ENCODE measurements around the gene SLC48A1. TPM values are rescaled to one million over a fixed set of nuclear protein-coding genes. Genes with fewer than 3 reads are reported as not detected.

SLC48A1 gene
- total and polyA plus RNA-seq, 4 donors: 6.1 to 15.4 (median 9.3) TPM

DNA sequence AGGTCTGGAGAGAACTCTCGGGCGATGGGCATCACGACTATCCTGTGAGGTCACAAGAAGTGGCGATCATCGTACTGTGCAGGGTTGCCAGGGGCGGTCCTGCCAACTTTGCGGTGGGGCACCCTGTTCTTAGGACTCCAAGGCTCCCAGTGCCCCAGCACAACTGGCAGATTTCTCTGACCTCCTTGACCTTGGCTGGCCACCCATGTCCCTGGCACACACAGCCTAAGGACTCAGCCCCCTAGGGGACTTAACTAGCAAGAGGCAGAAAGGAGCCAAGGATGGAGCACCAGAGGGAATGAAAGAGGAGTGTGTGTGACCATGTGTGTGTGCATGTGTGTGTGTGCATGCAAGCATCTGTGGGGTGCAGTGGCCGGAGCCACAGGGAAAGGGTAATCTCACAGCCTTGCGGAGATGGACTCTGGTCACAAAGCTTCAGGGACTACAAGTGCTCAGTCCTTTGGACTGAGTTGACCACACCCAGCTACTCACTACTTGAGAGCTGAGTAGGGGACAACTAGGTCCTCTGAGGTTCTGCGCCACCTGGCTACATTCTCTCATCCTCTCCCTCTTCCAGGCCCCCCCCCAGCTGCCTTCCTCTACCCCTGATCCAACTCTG, 13.7 kb downstream of the SLC48A1 start:
- no peak for TF ChIP-seq FOXA2 (IDR thresholded peaks at IDR 0.05)
- no peak for TF ChIP-seq REST (IDR thresholded peaks at IDR 0.05)
- no peak for TF ChIP-seq GABPA (IDR thresholded peaks at IDR 0.05 in 1 of 2, conservative IDR thresholded peaks at IDR 0.05 in 1 of 2)
- TF ChIP-seq EGR1 (IDR thresholded peaks at IDR 0.05; ENCODE audit: low read depth in 2 of 2): no peak
- DNase-seq (ENCODE audit: low spot score): no peak
- peaks cover 3 to 44% (median 4%) of the 10 kb centered on the region in 4 donors for H3K36me3 ChIP-seq (ENCODE audit: control insufficient read depth in 4 of 4, insufficient read depth in 3 of 4, low read depth in 1 of 4, low read length in 3 of 4)
- H3K27me3 ChIP-seq (ENCODE audit: control insufficient read depth in 4 of 4, insufficient read depth in 4 of 4, low read length in 3 of 4): no peaks in the 10 kb centered on the region
- H3K27ac ChIP-seq (ENCODE audit: low read depth in 1 of 2, low read length in 2 of 2): no peak overlapping the region
- no peak overlapping the region for H3K9ac ChIP-seq (ENCODE audit: low read depth in 1 of 2, low read length in 2 of 2)
- H3K4me3 ChIP-seq (ENCODE audit: low read depth in 1 of 3, low read length in 3 of 3): no peak overlapping the region
- H3K4me1 ChIP-seq (ENCODE audit: control insufficient read depth in 4 of 4, insufficient read depth in 4 of 4, low read length in 3 of 4): no peaks in the 10 kb centered on the region
- 92% methylated on average over 10 of the region's 10 CpGs for WGBS
- H3K9me3 ChIP-seq (ENCODE audit: control insufficient read depth in 4 of 4, low read length in 3 of 4): no peaks in the 10 kb centered on the region

- no peaks in the 10 kb centered on the region for H3K9me3 ChIP-seq (ENCODE audit: control insufficient read depth in 4 of 4, low read length in 3 of 4)
- no peaks in the 10 kb centered on the region for H3K27me3 ChIP-seq (ENCODE audit: control insufficient read depth in 4 of 4, insufficient read depth in 4 of 4, low read length in 3 of 4)
- H3K36me3 ChIP-seq (ENCODE audit: control insufficient read depth in 4 of 4, insufficient read depth in 3 of 4, low read depth in 1 of 4, low read length in 3 of 4): peaks cover 4 to 42% (median 4%) of the 10 kb centered on the region in 4 donors
- no peak for DNase-seq (ENCODE audit: low spot score)
- no peaks in the 10 kb centered on the region for H3K4me1 ChIP-seq (ENCODE audit: control insufficient read depth in 4 of 4, insufficient read depth in 4 of 4, low read length in 3 of 4)
- TF ChIP-seq GABPA (IDR thresholded peaks at IDR 0.05 in 1 of 2, conservative IDR thresholded peaks at IDR 0.05 in 1 of 2): no peak
- H3K27ac ChIP-seq (ENCODE audit: low read depth in 1 of 2, low read length in 2 of 2): no peak overlapping the region
- WGBS: 83% methylated on average over 14 of the region's 14 CpGs
- no peak overlapping the region for H3K4me3 ChIP-seq (ENCODE audit: low read depth in 1 of 3, low read length in 3 of 3)
- H3K9ac ChIP-seq (ENCODE audit: low read depth in 1 of 2, low read length in 2 of 2): no peak overlapping the region
These were observed 14.7 kb downstream of the SLC48A1 start for GRCh38 chr12:47787596-47788319.

DNA sequence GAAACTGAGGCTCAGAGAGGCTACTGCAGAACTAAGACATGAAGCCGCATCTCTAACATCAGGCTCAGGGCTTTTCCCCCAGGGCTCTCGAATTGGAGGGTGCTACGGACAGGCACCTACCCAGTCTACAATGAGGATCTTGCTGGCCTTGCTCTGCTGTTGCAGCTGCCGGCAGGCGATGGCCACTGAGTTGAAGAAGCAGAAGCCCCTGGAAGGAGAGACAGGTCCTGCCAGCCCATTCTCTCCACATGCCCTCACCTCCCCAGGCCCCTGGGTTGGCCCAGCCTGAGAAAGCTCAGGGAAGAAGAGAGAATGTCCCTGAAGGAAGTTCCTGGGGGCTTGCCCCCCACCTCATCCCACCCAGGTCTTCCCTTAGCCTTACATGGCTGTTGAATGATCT, 16.1 kb downstream of the SLC48A1 start:
- H3K9ac ChIP-seq (ENCODE audit: low read depth in 1 of 2, low read length in 2 of 2): no peak overlapping the region
- no peaks in the 10 kb centered on the region for H3K27me3 ChIP-seq (ENCODE audit: control insufficient read depth in 4 of 4, insufficient read depth in 4 of 4, low read length in 3 of 4)
- peaks cover 4 to 37% (median 4%) of the 10 kb centered on the region in 4 donors for H3K36me3 ChIP-seq (ENCODE audit: control insufficient read depth in 4 of 4, insufficient read depth in 3 of 4, low read depth in 1 of 4, low read length in 3 of 4)
- WGBS: 94% methylated on average over 5 of the region's 5 CpGs
- no peaks in the 10 kb centered on the region for H3K9me3 ChIP-seq (ENCODE audit: control insufficient read depth in 4 of 4, low read length in 3 of 4)
- H3K4me1 ChIP-seq (ENCODE audit: control insufficient read depth in 4 of 4, insufficient read depth in 4 of 4, low read length in 3 of 4): no peaks in the 10 kb centered on the region
- H3K27ac ChIP-seq (ENCODE audit: low read depth in 1 of 2, low read length in 2 of 2): no peak overlapping the region
- no peak for DNase-seq (ENCODE audit: low spot score)
- H3K4me3 ChIP-seq (ENCODE audit: low read depth in 1 of 3, low read length in 3 of 3): no peak overlapping the region
- no peak for TF ChIP-seq GABPA (IDR thresholded peaks at IDR 0.05 in 1 of 2, conservative IDR thresholded peaks at IDR 0.05 in 1 of 2)
- no peak for TF ChIP-seq NR2F2 (IDR thresholded peaks at IDR 0.05)
- no peak for TF ChIP-seq TAF1 (conservative IDR thresholded peaks at IDR 0.05)
- no peak for TF ChIP-seq SP1 (IDR thresholded peaks at IDR 0.05)
- TF ChIP-seq ZBTB33 (IDR thresholded peaks at IDR 0.05): no peak
- TF ChIP-seq, protein P1, sequence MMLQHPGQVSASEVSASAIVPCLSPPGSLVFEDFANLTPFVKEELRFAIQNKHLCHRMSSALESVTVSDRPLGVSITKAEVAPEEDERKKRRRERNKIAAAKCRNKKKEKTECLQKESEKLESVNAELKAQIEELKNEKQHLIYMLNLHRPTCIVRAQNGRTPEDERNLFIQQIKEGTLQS (IDR thresholded peaks at IDR 0.05): no peak
- TF ChIP-seq CTCF (IDR thresholded peaks at IDR 0.05; ENCODE audit: low read depth, low read length, missing input control): no peak
- TF ChIP-seq FOXA2 (IDR thresholded peaks at IDR 0.05): no peak
- no peak for TF ChIP-seq HNF4A (conservative IDR thresholded peaks at IDR 0.05)
- no peak for TF ChIP-seq EGR1 (IDR thresholded peaks at IDR 0.05; ENCODE audit: low read depth in 2 of 2)
- TF ChIP-seq FOXA1 (IDR thresholded peaks at IDR 0.05): no peak
- TF ChIP-seq, protein P2, sequence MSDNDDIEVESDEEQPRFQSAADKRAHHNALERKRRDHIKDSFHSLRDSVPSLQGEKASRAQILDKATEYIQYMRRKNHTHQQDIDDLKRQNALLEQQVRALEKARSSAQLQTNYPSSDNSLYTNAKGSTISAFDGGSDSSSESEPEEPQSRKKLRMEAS (IDR thresholded peaks at IDR 0.05): no peak
- no peak for TF ChIP-seq JUND (IDR thresholded peaks at IDR 0.05)
- TF ChIP-seq RAD21 (IDR thresholded peaks at IDR 0.05): no peak

Measured in liver (tissue), 9 donors.